NT2/D1 (cell line): ENCODE measurements around the gene B3GLCT.

ENCODE experiments used
- YY1 ChIP-seq: IDR thresholded peaks from 2 replicates; pipeline ENCODE4 v1.6.1; 2011; ENCODE audit not compliant: insufficient read length, insufficient read depth
- ZNF274 ChIP-seq: IDR thresholded peaks from 2 replicates; pipeline ENCODE4 v1.6.1; 2011; ENCODE audit warnings: mild to moderate bottlenecking, low read depth, low read length

DNA sequence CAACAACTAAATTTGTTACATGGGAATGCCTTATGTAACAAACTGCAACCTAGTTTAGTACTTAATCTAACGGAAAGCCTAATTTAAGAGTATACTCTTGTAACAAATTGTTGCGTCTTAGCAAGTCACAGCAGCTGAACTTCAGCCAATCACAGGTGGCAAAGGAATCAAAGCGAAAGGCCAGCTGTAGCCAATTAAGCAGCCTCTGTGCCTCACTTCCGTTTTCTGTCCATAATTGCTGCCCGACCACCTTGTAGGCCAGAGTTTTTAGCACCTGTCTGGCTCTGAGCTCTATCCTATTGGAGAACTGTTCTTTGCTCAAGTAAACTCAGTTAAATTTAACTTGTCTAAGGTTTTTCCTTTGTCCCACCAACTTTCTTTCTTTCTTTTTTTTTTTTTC, 20.0 kb upstream of the B3GLCT start:
- TF ChIP-seq YY1 (no peak), ZNF274 (no peak)
